Hepatocyte (in vitro differentiated cells): Measurements from ENCODE around the gene SOBP. TPM values are rescaled to one million over a fixed set of nuclear protein-coding genes. Genes with fewer than 3 reads are reported as not detected.

Source experiments
- DNase-seq: peaks from one replicate; pipeline ENCODE4 v3.0.0-alpha.2; 2016; ENCODE audit warnings: low spot score
- H2AFZ ChIP-seq: fragments of 200-600 bp; sonication (generic); 2 replicates; pipeline ENCODE4 v1.6.0; 2016; ENCODE audit warnings: antibody characterized with exemption, mild to moderate bottlenecking
- H3K27ac ChIP-seq: fragments of 200-600 bp; sonication (generic); 2 replicates; pipeline ENCODE4 v1.5.1; 2016; ENCODE audit warnings: mild to moderate bottlenecking
- H3K27me3 ChIP-seq: fragments of 200-600 bp; sonication (generic); 2 replicates; pipeline ENCODE4 v1.6.1; 2016
- H3K36me3 ChIP-seq: fragments of 200-600 bp; sonication (generic); replicated peaks from 2 replicates; pipeline ENCODE4 v1.5.1; 2016; ENCODE audit warnings: low read depth; ENCODE audit not compliant: insufficient read depth
- H3K4me1 ChIP-seq: fragments of 200-600 bp; sonication (generic); 2 replicates; pipeline ENCODE4 v1.5.1; 2016; ENCODE audit warnings: mild to moderate bottlenecking, moderate library complexity; ENCODE audit not compliant: insufficient read depth
- H3K4me2 ChIP-seq: fragments of 200-600 bp; sonication (generic); 2 replicates; pipeline ENCODE4 v1.6.0; 2016
- H3K4me3 ChIP-seq: fragments of 200-600 bp; sonication (generic); 2 replicates; pipeline ENCODE4 v1.5.1; 2016; ENCODE audit warnings: mild to moderate bottlenecking
- H3K79me2 ChIP-seq: fragments of 200-600 bp; sonication (generic); 2 replicates; pipeline ENCODE4 v1.6.0; 2017; ENCODE audit warnings: mild to moderate bottlenecking
- H3K9me2 ChIP-seq: fragments of 200-600 bp; sonication (generic); replicated peaks from 2 replicates; pipeline ENCODE4 v1.6.0; 2017; ENCODE audit warnings: mild to moderate bottlenecking; ENCODE audit not compliant: insufficient read depth
- H3K9me3 ChIP-seq: fragments of 200-600 bp; sonication (generic); 2 replicates; pipeline ENCODE4 v1.5.1; 2016; ENCODE audit warnings: low read depth, mild to moderate bottlenecking
- H4K20me1 ChIP-seq: fragments of 200-600 bp; sonication (generic); 2 replicates; pipeline ENCODE4 v1.6.0; 2016; ENCODE audit warnings: mild to moderate bottlenecking; ENCODE audit not compliant: insufficient read depth, poor library complexity, severe bottlenecking
- EZH2 ChIP-seq: fragments of 200-600 bp; sonication (generic); IDR thresholded peaks from 2 replicates; pipeline ENCODE4 v1.6.1; 2016; ENCODE audit warnings: antibody characterized with exemption, mild to moderate bottlenecking, borderline replicate concordance
- EZH2phosphoT487 ChIP-seq: fragments of 200-600 bp; sonication (generic); IDR thresholded peaks from one replicate; pipeline ENCODE4 v1.6.1; 2018; ENCODE audit warnings: antibody characterized with exemption, mild to moderate bottlenecking, low read depth, moderate library complexity; ENCODE audit not compliant: unreplicated experiment, severe bottlenecking
- WGBS: methylation state at CpG from one replicate; pipeline ENCODE4 v1.1.6; 2016; ENCODE audit warnings: low lambda C conversion rate; ENCODE audit errors: missing lambda C conversion rate; 5-methylcytosine and 5-hydroxymethylcytosine counted together
- polyA plus RNA-seq: library from polyadenylated mRNA; unstranded; fragments of >200 nt; fragmentation: Nextera tagmentation; extraction: Ambion mirVana; gene quantifications from 2 replicates; pipeline ENCODE4 v1.2.1, GENCODE V29; 2016
- total RNA-seq: library from RNA; depleted of rRNA; stranded (reverse); fragments of >200 nt; gene quantifications from 2 replicates; pipeline ENCODE4 v1.2.3, GENCODE V29; 2014
- TF ChIP-seq, protein P1 (sequence below): fragments of 200-600 bp; sonication (generic); IDR thresholded peaks from 2 replicates; pipeline ENCODE4 v1.5.1; 2016; ENCODE audit warnings: antibody characterized with exemption, mild to moderate bottlenecking; ENCODE audit not compliant: poor library complexity

The SOBP gene
- total and polyA plus RNA-seq, 2 experiments from 2014 or later, result 2.1 to 2.2 TPM

GRCh38 chr6:107531868-107532267 lies 42.0 kb downstream of the SOBP start:
- Histone ChIP-seq H3K9me2 (no peaks in the 10 kb centered on the region), H3K4me3 (no peak overlapping the region), H3K9me3 (no peaks in the 10 kb centered on the region), H3K36me3 (no peaks in the 10 kb centered on the region), H2AFZ (no peak overlapping the region), H3K4me1 (no peaks in the 10 kb centered on the region), H3K27ac (no peak overlapping the region), H3K4me2 (no peak overlapping the region), H3K79me2 (no peaks in the 10 kb centered on the region), H4K20me1 (no peaks in the 10 kb centered on the region), H3K27me3 (no peaks in the 10 kb centered on the region)
- no peak for DNase-seq
- WGBS, result 75% methylated on average over 2 of the region's 2 CpGs
- TF ChIP-seq EZH2phosphoT487 (no peak), EZH2 (no peak)
- TF ChIP-seq, protein P1, sequence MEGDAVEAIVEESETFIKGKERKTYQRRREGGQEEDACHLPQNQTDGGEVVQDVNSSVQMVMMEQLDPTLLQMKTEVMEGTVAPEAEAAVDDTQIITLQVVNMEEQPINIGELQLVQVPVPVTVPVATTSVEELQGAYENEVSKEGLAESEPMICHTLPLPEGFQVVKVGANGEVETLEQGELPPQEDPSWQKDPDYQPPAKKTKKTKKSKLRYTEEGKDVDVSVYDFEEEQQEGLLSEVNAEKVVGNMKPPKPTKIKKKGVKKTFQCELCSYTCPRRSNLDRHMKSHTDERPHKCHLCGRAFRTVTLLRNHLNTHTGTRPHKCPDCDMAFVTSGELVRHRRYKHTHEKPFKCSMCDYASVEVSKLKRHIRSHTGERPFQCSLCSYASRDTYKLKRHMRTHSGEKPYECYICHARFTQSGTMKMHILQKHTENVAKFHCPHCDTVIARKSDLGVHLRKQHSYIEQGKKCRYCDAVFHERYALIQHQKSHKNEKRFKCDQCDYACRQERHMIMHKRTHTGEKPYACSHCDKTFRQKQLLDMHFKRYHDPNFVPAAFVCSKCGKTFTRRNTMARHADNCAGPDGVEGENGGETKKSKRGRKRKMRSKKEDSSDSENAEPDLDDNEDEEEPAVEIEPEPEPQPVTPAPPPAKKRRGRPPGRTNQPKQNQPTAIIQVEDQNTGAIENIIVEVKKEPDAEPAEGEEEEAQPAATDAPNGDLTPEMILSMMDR, result no peak

- Histone ChIP-seq H3K4me1 (no peaks in the 10 kb centered on the region), H3K9me2 (no peaks in the 10 kb centered on the region), H4K20me1 (no peaks in the 10 kb centered on the region), H3K79me2 (no peaks in the 10 kb centered on the region), H3K27ac (no peak overlapping the region), H3K27me3 (no peaks in the 10 kb centered on the region), H3K4me3 (no peak overlapping the region), H3K4me2 (no peak overlapping the region), H3K9me3 (no peaks in the 10 kb centered on the region), H2AFZ (no peak overlapping the region), H3K36me3 (no peaks in the 10 kb centered on the region)
- 83% methylated on average over 6 of the region's 6 CpGs for WGBS
- TF ChIP-seq EZH2, result no peak
- TF ChIP-seq EZH2phosphoT487, result no peak
- no peak for DNase-seq
These were observed 42.8 kb downstream of the SOBP start for GRCh38 chr6:107532706-107533105.

DNA sequence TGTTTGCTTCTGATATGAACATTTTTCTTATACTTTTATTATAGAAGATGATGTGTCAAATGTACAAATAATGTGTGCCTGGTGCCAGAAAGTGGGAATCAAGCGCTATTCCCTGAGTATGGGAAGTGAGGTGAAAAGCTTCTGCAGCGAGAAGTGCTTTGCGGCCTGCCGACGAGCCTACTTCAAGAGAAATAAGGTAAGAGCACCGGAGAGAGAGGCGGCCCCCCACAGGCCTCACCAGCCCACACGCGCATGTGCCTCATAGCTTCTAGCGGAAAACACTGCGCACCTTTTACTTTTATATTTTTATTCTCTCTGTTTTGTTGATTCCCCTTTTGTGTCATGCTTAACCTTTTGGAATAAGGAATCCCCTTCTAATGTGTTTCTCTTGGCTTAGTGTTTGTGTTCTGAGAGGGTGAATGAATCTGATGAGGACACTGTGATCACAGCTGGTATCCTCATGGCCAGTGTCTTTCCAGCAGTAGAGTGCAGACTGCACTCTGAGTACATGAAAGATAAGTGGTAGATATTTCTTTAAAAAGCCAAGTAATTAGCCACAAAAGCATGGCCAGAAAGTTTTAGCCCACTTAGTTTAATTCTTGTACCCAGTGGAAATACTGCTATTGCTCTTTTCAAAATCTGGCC lies 43.6 kb downstream of the SOBP start:
- Histone ChIP-seq H3K27me3 (no peaks in the 10 kb centered on the region), H3K79me2 (no peaks in the 10 kb centered on the region), H2AFZ (no peak overlapping the region), H3K36me3 (no peaks in the 10 kb centered on the region), H3K4me2 (no peak overlapping the region), H3K4me1 (peaks cover under 1% of the 10 kb centered on the region), H3K9me2 (no peaks in the 10 kb centered on the region), H3K4me3 (no peak overlapping the region), H3K9me3 (no peaks in the 10 kb centered on the region), H4K20me1 (no peaks in the 10 kb centered on the region), H3K27ac (no peak overlapping the region)
- no peak for TF ChIP-seq EZH2
- TF ChIP-seq EZH2phosphoT487, result no peak
- TF ChIP-seq, protein P1, result no peak
- WGBS, result 95% methylated on average over 11 of the region's 11 CpGs
- DNase-seq, result no peak

DNA sequence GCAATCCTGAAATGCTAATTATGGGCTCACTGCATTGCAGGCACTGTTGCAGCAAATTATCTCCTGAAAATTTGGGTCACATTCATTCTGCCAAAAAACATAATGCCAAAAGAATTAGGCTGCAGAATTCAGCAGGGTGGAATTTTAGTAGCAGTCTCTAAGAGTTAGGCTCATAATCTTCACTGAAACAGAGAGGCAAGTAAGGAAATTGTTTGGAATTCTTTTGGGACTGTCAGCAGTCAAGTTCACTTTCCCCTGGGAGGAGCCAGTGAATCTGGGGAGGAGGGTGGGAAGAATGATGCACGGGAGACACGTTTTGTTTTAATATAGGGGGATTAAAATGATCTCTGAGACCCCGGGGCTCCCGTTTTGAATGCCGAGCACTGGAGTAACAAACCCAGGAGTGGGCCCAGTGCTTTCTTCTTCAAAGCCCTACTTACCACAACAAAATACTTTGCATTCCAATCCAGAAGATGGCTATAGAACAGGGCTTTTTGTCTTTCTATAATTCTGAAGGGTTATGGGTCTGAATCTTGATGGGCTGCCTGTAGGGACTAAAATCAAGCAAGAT lies 44.7 kb downstream of the SOBP start:
- Histone ChIP-seq H3K36me3 (no peaks in the 10 kb centered on the region), H3K79me2 (no peaks in the 10 kb centered on the region), H3K27me3 (no peaks in the 10 kb centered on the region), H4K20me1 (no peaks in the 10 kb centered on the region), H3K4me2 (no peak overlapping the region), H3K27ac (no peak overlapping the region), H3K9me2 (no peaks in the 10 kb centered on the region), H2AFZ (no peak overlapping the region), H3K9me3 (no peaks in the 10 kb centered on the region), H3K4me1 (peaks cover 10% of the 10 kb centered on the region), H3K4me3 (no peak overlapping the region)
- 43% methylated on average over 5 of the region's 5 CpGs for WGBS
- TF ChIP-seq, protein P1, result no peak
- TF ChIP-seq EZH2phosphoT487 (no peak), EZH2 (no peak)
- no peak for DNase-seq
